Measurements from ENCODE around the gene HNF1B.

DNA sequence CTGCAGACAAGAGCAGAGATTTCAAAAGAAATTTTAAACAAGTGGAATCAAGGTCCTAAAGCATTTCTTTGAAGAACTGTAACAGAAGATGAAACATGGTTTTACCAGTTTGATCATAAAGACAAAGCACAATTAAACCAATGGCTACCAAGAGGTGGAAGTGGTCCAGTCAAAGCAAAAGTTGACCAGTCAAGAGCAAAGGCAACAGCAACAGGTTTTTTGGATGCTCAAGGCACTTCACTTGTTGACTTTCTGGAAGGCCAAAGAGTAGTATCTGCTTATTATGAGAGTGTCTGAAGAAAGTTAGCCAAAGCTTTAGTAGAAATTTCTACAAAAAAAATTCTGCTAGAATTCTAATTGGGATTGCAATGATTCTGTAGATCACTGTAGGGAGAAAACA, 106.9 kb downstream of the HNF1B start:
- no peak for TF ChIP-seq POLR2A (IDR thresholded peaks at IDR 0.05)
- TF ChIP-seq, protein P1, sequence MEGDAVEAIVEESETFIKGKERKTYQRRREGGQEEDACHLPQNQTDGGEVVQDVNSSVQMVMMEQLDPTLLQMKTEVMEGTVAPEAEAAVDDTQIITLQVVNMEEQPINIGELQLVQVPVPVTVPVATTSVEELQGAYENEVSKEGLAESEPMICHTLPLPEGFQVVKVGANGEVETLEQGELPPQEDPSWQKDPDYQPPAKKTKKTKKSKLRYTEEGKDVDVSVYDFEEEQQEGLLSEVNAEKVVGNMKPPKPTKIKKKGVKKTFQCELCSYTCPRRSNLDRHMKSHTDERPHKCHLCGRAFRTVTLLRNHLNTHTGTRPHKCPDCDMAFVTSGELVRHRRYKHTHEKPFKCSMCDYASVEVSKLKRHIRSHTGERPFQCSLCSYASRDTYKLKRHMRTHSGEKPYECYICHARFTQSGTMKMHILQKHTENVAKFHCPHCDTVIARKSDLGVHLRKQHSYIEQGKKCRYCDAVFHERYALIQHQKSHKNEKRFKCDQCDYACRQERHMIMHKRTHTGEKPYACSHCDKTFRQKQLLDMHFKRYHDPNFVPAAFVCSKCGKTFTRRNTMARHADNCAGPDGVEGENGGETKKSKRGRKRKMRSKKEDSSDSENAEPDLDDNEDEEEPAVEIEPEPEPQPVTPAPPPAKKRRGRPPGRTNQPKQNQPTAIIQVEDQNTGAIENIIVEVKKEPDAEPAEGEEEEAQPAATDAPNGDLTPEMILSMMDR (IDR thresholded peaks at IDR 0.05), result no peak

Measured in lower leg skin (tissue), 3 donors.